Stimulated activated CD8-positive, alpha-beta memory T cell treated with anti-CD3 and anti-CD28 coated beads, Interleukin-7, amount 100 ng/mL, for 1 hour (primary cell): Measurements from ENCODE around the gene MAMDC2.
"Not testable (repeated sequence)": the region's sequence is repeated elsewhere in the genome, so short reads cannot be mapped to it uniquely, and the experiment has no call there.

Source experiments
- DNase-seq, 2 donors: peaks; one replicate each; pipeline ENCODE4 v3.0.0-alpha.2; 2020; ENCODE audit warnings: low read depth in 2 of 2

Gene MAMDC2

GRCh38 chr9:70038171-70038621, 5.5 kb upstream of the MAMDC2 start:
- DNase-seq, result not testable (repeated sequence)

DNA sequence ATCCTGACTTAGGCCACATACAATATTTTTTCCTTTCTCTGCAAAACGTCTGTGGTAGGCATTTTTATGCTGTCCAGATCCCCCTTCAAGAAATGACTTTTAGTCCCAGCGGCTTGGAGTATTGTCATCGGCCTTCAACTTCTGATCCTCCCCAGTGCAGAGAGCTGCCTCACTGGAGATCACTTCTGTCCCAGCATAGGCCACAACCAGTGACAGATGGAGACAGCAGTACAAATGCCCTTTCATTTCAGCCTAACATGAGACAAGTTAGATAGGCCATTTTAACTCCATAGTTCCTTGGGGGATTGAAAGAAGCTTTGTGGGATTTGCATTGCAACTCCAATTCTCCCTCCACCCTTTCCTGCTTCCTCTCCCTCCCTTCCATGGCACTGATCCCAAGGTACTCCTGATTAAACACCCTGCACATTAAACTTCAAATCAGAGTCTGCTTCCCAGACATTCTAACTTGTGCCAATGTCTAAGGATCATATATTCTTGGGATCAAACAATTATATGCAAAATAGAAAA, 3.2 kb upstream of the MAMDC2 start:
- DNase-seq, result no peak

GRCh38 chr9:70042461-70043215, 1.0 kb upstream of the MAMDC2 start:
- no peak for DNase-seq

DNA sequence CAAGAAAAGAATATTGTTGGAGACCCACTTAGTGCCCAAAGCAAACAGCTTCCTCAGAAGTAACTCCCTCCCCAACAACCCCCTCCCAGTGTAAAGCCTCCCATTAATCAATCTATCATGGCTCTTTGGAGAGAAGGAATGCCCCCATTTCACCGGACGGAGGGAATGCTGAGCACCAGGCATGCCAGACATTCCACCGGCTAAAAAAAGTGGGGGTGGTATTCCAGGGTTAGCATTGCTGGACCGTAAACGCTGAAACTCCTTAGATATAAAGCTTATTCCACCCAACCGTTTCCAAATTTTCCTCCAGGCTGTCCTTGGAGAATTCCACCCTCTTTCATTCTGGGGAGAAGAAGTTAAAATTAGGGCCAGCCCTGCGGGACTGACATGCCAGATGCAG, 363 bp upstream of the MAMDC2 start:
- DNase-seq, result no peak

DNA sequence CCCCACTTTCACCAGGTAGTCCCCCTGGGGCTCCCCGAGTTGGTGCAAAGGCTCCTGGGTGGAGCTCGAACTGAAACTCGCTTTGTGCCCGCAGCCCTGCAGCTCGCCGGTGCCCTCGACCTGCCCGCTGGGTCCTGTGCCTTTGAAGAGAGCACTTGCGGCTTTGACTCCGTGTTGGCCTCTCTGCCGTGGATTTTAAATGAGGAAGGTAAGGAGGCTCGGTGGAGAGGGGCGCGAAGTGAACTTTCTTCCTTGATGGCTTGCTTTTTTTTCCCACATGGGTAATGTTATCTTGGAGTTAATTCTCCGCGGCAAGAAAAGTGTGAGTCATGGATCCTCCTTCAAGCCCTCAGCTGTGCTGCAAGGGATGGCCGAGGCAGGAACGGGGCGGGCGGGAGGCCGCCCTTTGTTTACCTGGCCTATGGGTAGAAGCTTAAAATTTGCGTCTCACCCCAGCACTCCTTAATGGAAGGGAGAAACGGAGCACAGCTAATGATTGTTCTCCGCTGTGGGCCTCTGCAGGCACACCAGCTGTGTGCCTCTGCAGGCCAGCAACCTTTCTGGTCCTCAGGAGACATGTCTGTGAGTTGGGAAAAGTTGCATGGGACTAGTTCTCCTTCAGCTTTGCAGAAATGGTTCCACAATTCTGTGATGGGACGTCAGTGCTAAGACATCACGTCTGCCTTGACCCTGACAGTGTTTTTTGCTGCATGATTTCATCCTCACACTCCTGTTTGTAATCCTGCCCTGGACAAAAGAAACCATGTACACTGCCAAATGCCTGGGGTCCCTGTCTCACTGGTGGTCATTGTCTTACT, 1.1 kb downstream of the MAMDC2 start:
- no peak for DNase-seq

- no peak for DNase-seq
Measured at GRCh38 chr9:70045452-70045851, 1.8 kb downstream of the MAMDC2 start.

DNA sequence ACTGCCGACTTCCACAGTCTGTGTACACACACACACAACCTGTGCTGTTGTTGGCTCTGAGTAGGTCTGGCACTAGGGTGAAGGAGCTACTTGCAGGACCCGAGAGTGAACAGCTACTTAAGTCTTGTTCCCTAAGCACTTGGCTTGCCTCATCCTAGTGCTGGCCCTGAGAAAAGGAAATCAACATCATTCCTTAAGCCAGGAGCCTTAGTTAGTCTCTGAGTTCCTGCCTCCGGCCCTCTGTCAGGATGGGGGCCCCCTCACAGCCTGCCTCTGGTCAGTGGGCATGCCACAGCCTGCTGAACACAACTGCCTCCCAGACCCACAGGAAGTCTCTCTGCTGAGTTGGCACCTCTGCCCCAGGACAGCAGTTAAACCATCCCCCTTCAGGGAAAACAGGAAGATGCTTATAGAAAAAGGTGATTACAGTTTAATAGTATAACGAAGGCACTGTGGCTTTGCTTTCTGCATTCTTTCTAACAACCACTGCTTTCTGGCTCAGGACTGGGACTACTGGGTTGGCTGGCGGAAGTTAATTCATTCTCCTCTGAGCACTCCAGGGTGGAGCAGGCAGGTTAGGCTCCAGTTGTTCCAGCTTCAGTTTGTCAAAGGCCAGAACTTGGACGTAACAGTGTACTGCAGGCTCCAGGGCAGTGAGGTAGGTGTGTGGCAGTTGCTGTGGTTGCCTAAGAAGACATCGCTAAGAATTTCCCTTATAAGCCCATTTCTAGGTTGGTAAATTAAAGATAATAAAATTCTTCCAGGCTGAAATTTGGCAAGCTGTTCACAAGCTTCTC, 2.8 kb downstream of the MAMDC2 start:
- DNase-seq, result no peak

GRCh38 chr9:70049236-70049635, 5.6 kb downstream of the MAMDC2 start:
- DNase-seq, result no peak

DNA sequence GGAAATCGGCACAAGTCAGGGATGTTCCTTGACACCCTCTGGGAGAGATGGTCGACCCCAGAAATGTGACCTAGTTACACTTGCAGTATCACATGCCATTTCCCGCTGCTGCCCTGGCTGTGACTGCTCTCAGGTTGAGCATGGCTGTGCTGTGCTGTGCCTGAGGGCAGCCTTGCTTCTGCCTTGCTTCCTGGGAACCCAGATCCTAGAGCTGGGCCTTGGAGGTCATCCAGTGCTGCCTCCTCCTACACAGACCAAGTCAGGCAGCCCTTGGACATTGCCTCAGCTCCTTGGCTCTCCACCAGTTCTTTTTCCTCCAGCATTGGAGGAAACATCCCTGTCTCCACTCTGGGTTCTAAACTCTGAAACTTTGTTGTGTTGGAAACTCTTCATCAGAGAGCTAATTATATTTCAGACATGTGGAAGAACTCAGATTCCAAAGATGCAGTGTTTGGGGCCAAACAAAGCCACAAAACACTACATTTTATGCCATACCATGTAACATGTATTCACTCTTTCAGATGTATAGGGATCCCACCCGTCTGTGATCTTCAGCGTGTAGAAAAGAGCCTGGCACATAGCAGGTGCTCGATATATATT, 6.1 kb downstream of the MAMDC2 start:
- DNase-seq, result no peak

DNA sequence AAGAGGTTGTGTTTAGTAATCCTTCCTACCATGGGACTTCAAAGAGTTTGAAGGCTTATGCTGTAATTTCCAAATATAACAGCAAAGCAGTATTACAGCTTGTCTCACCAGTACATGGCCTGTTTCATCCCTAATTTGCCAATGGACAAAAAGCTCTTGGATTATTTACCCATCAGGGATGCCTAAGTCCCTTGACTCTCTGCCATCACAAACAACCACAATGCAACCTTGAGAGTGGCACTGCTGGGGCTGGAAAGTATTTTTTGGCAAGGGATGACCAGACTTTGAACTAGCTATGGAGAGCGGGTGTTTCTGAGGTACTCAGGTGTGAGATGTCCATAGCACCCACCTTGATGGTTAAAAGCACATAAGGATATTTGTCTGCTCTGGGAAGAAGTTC, 9.1 kb downstream of the MAMDC2 start:
- DNase-seq, result no peak

- DNase-seq, result no peak
Measured at GRCh38 chr9:70053864-70054263, 10.2 kb downstream of the MAMDC2 start.

DNA sequence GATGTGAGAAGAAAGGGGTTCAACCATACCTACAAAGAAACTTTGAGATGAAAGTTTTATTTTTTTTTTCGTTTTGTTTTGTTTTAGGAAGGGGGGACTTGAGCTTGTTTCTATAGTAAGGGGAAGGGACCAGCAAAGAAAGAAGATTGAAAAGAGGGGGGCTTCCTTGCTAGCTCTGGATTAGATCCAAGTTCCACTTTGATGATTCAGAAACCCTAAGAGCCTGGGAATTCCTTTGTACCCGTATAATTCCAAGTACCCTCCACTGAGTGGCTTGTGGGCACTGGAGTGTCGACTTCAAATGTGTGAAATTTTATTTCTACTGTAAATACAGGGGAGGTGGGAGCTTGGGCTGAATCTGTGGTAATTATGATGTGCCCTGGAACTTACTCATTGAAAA, 10.9 kb downstream of the MAMDC2 start:
- no peak for DNase-seq

DNA sequence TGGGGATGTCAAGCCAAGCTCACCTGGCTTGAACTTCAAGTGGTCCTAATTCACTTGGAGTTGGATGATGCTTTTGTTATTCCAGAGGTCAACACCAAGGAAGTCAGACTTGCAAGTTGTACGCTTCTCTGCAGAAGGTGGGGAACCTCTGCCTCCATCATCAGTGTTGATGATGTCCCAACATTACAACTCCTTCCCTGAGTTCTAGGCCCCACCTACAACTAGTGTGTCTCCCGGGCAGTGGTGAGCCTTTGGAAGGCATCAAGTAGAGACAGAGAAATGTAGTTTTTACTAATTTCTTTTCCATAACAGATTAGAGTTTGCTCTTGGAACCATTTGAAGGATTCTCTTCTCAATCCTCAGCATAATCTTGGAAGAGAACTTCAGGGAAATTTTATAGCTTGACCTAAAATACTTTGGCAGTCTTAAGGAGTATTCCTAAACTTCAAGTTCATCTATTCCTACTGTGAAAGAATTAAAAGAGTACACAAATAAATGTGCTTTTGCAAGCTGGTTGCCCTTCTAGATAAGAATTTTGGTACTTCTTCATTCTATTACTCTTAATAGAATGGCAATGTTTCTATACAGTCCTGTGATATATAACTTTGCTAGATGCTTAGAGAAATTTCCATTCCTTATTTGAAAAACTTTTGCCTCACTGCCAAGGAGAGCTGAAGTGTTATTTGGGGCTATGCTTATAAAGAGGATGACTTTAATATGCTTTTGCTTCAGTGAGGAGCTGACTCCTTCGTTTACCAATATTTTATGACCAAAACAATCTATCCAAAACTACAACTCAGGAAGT, 12.0 kb downstream of the MAMDC2 start:
- no peak for DNase-seq

- DNase-seq, result no peak
Measured at GRCh38 chr9:70056211-70056944, 12.7 kb downstream of the MAMDC2 start.

- no peak for DNase-seq
Measured at GRCh38 chr9:70058569-70059116, 15.0 kb downstream of the MAMDC2 start.

GRCh38 chr9:70060148-70060882, 16.7 kb downstream of the MAMDC2 start:
- DNase-seq, result no peak

DNA sequence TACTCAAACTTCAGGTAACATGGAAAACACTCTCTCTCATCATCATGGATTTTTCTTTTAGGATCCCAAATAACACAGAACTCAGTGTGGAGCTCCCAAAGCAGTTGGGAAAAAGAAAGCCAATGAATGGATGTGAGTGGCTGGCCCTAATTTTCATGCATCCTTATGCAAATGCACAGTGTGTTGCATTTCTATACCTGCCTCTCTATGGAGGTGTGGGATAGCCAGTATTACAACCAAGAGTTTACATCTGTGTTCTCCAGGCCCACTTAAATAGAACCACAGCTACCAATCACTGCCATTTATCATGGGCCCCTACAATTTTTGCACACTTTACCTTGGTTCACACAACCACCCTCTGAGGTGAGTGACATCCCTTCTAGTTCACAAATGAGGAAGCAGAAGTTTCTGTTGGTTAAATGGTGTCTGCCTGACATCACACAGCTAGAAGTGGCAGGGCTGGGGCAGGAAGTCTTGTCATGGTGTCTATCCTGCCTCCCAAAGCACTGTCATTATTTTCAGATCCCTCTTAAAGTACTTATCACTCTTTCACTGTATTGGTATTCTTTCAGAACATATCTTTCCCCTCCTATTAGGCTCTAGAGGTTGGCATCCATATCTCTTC, 17.3 kb downstream of the MAMDC2 start:
- DNase-seq, result no peak

DNA sequence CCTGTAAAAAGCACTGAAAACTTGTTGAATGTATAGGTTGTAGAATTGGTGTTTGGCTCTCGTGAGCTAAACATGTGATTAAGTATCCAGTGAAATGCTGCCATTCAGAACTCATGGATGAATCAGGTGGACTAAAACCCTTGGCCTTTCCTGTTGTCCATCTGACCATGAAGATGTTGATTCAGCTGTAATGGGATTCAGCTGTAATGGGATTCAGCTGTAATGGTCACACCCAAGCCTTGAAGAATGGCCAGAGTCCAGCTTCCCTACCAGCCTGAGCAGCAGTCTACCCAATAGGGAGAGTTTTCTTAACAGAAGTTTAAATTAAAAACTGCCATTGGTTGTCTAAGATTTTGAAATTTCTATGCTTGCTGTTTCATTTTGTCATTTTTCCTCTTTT, 18.1 kb downstream of the MAMDC2 start:
- DNase-seq, result no peak

GRCh38 chr9:70064496-70064895, 20.8 kb downstream of the MAMDC2 start:
- no peak for DNase-seq
